HEK293T (cell line): Measurements from ENCODE around the gene KLK1.

ENCODE experiments used
- CTBP1 ChIP-seq: fragments of 450-650 bp; IDR thresholded peaks from 2 replicates; pipeline ENCODE4 v1.6.1; 2016; ENCODE audit warnings: borderline replicate concordance
- FOXM1 ChIP-seq: fragments of 450-650 bp; IDR thresholded peaks from 2 replicates; pipeline ENCODE4 v1.6.1; 2017; ENCODE audit warnings: mild to moderate bottlenecking, borderline replicate concordance
- SP1 ChIP-seq: fragments of 450-650 bp; IDR thresholded peaks from 2 replicates; pipeline ENCODE4 v1.6.1; 2017
- SUZ12 ChIP-seq: fragments of 450-650 bp; IDR thresholded peaks from 2 replicates; pipeline ENCODE4 v1.6.1; 2016; ENCODE audit warnings: mild to moderate bottlenecking
- TARDBP ChIP-seq: fragments of 450-650 bp; IDR thresholded peaks from 2 replicates; pipeline ENCODE4 v1.6.1; 2016
- ZNF384 ChIP-seq: fragments of 450-650 bp; IDR thresholded peaks from 2 replicates; pipeline ENCODE4 v1.6.1; 2016

DNA sequence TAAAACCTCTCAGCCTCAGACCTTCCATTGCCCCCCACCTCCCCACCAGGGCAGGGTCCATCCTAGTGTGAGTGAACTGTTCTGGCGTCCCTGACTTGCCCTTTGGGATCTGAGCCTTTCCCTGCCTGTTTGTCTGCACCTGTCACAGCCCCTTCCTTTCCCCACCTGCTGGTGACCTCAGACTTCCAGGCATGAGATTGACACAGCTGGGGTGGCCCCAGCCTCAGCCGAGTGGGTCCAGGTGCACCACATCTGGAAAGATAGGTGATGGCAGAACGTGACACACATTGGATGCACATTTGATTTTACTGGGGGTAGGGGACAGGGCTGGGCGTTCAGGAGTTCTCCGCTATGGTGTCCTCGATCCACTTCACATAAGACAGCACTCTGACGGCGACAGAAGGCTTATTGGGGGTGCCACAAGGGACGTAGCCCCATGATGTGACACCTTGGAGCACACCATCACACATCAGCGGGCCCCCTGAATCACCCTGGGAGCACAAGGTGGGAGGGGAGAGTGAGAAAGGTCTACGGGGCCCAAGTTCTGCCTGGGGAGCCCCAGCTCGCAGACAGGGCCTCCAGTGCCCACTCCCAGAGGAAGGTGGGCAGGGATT is 4.6 kb downstream of the KLK1 start:
- TF ChIP-seq SP1 (no peak), FOXM1 (no peak), ZNF384 (no peak), TARDBP (no peak), SUZ12 (no peak), CTBP1 (no peak)
